WTC11 (cell line): ENCODE results near the gene FSTL4. TPM values are rescaled to one million over a fixed set of nuclear protein-coding genes. Genes with fewer than 3 reads are reported as not detected.

Experiments used
- ATAC-seq: fragments of 200-7000 bp; cut with Tn5 transposase; 2 replicates; pipeline ENCODE4 v1.10.0; 2021; ENCODE audit warnings: mild to moderate bottlenecking, moderate library complexity
- CTCF ChIA-PET: fragments of 300-600 bp; sonication (Branson Sonifier 250); formaldehyde crosslinking; loops from one replicate; lab custom pipeline; 2021; ENCODE audit warnings: antibody characterized with exemption; lab: Charles Lee
- POLR2A ChIA-PET: fragments of 350-600 bp; sonication (Branson Sonifier 250); formaldehyde crosslinking; loops from one replicate; lab custom pipeline; 2021; ENCODE audit warnings: antibody characterized with exemption; lab: Charles Lee
- DNase-seq: peaks from one replicate; pipeline ENCODE4 v3.0.0; 2021; ENCODE audit warnings: low spot score
- H3K27ac Mint-ChIP-seq: 2 replicates; pipeline ENCODE4 v1.8.0; 2021; ENCODE audit warnings: mixed read lengths
- H3K27me3 Mint-ChIP-seq: 2 replicates; pipeline ENCODE4 v1.8.0; 2021; ENCODE audit warnings: low read depth, mild to moderate bottlenecking, moderate library complexity, mixed read lengths
- H3K36me3 Mint-ChIP-seq: 2 replicates; pipeline ENCODE4 v1.8.0; 2021; ENCODE audit warnings: mixed read lengths
- H3K4me1 Mint-ChIP-seq: 2 replicates; pipeline ENCODE4 v1.8.0; 2022; ENCODE audit warnings: mixed read lengths
- H3K4me3 Mint-ChIP-seq: 2 replicates; pipeline ENCODE4 v1.8.0; 2021; ENCODE audit warnings: mild to moderate bottlenecking, moderate library complexity, mixed read lengths
- H3K9me3 Mint-ChIP-seq: 2 replicates; pipeline ENCODE4 v1.8.0; 2021; ENCODE audit warnings: mixed read lengths
- ATF1 ChIP-seq: sonication (generic); formaldehyde crosslinking; IDR thresholded peaks from 2 replicates; pipeline ENCODE4 v1.8.1; 2023; ENCODE audit warnings: mild to moderate bottlenecking, moderate library complexity, missing genetic modification reagents
- CBFB ChIP-seq: sonication (generic); formaldehyde crosslinking; IDR thresholded peaks from 2 replicates; pipeline ENCODE4 v1.8.1; 2022; ENCODE audit warnings: mild to moderate bottlenecking, low read depth, missing genetic modification reagents
- CREM ChIP-seq: sonication (generic); formaldehyde crosslinking; IDR thresholded peaks from 2 replicates; pipeline ENCODE4 v1.8.1; 2022; ENCODE audit warnings: mild to moderate bottlenecking, missing genetic modification reagents, moderate library complexity
- EMX1 ChIP-seq: fragments of 250-450 bp; sonication (Bioruptor Pico); IDR thresholded peaks from 2 replicates; pipeline ENCODE4 v1.8.0; 2021; ENCODE audit warnings: mild to moderate bottlenecking
- FOXK1 ChIP-seq: sonication (generic); formaldehyde crosslinking; IDR thresholded peaks from 2 replicates; pipeline ENCODE4 v1.8.0; 2022; ENCODE audit warnings: mild to moderate bottlenecking, moderate library complexity, missing genetic modification reagents
- GABPB1 ChIP-seq: sonication (generic); formaldehyde crosslinking; IDR thresholded peaks from 2 replicates; pipeline ENCODE4 v1.8.1; 2023; ENCODE audit warnings: mild to moderate bottlenecking, missing genetic modification reagents
- HMGA2 ChIP-seq: fragments of 250-450 bp; sonication (Bioruptor Pico); IDR thresholded peaks from 2 replicates; pipeline ENCODE4 v1.4.0; 2021; ENCODE audit warnings: mild to moderate bottlenecking, moderate library complexity
- KAT7 ChIP-seq: sonication (generic); formaldehyde crosslinking; IDR thresholded peaks from 2 replicates; pipeline ENCODE4 v1.8.1; 2023; ENCODE audit warnings: missing genetic modification reagents, mild to moderate bottlenecking, borderline replicate concordance
- NFATC4 ChIP-seq: fragments of 250-450 bp; sonication (Bioruptor Pico); IDR thresholded peaks from 2 replicates; pipeline ENCODE4 v1.9.0; 2021; ENCODE audit warnings: mild to moderate bottlenecking
- RELA ChIP-seq: sonication (generic); formaldehyde crosslinking; IDR thresholded peaks from 2 replicates; pipeline ENCODE4 v1.8.1; 2022; ENCODE audit warnings: missing genetic modification reagents, mild to moderate bottlenecking, borderline replicate concordance
- SOX15 ChIP-seq: fragments of 250-450 bp; sonication (Bioruptor Pico); IDR thresholded peaks from 2 replicates; pipeline ENCODE4 v1.9.0; 2021; ENCODE audit warnings: mild to moderate bottlenecking
- ZNF138 ChIP-seq: sonication (generic); formaldehyde crosslinking; conservative IDR thresholded peaks from 2 replicates; pipeline ENCODE4 v1.8.1; 2022; ENCODE audit warnings: mild to moderate bottlenecking, moderate library complexity, missing genetic modification reagents
- ZNF219 ChIP-seq: sonication (generic); formaldehyde crosslinking; IDR thresholded peaks from 2 replicates; pipeline ENCODE4 v1.8.0; 2023; ENCODE audit warnings: missing genetic modification reagents, mild to moderate bottlenecking, borderline replicate concordance
- ZNF232 ChIP-seq: sonication (generic); formaldehyde crosslinking; IDR thresholded peaks from 2 replicates; pipeline ENCODE4 v1.8.0; 2022; ENCODE audit warnings: mild to moderate bottlenecking, missing genetic modification reagents
- ZNF416 ChIP-seq: fragments of 250-450 bp; sonication (Bioruptor Pico); IDR thresholded peaks from 2 replicates; pipeline ENCODE4 v1.9.0; 2021; ENCODE audit warnings: mild to moderate bottlenecking, inconsistent platforms
- ZNF423 ChIP-seq: fragments of 250-450 bp; sonication (Bioruptor Pico); IDR thresholded peaks from 2 replicates; pipeline ENCODE4 v2.1.2; 2022; ENCODE audit warnings: mild to moderate bottlenecking, moderate library complexity
- ZNF671 ChIP-seq: fragments of 250-450 bp; sonication (Bioruptor Pico); IDR thresholded peaks from 2 replicates; pipeline ENCODE4 v1.8.0; 2021; ENCODE audit warnings: mild to moderate bottlenecking
- total RNA-seq: library from RNA; stranded (reverse); gene quantifications from 3 replicates; pipeline ENCODE4 v1.2.3, GENCODE V29; 2021
- TF ChIP-seq, protein P1 (sequence below): sonication (generic); formaldehyde crosslinking; IDR thresholded peaks from 2 replicates; pipeline ENCODE4 v1.8.1; 2023; ENCODE audit warnings: mild to moderate bottlenecking, moderate library complexity, missing genetic modification reagents
- TF ChIP-seq, protein P2 (sequence below): sonication (generic); formaldehyde crosslinking; IDR thresholded peaks from 2 replicates; pipeline ENCODE4 v1.8.0; 2022; ENCODE audit warnings: mild to moderate bottlenecking, missing genetic modification reagents
- TF ChIP-seq, protein P3 (sequence below): sonication (generic); formaldehyde crosslinking; IDR thresholded peaks from 2 replicates; pipeline ENCODE4 v1.8.1; 2023; ENCODE audit warnings: mild to moderate bottlenecking, missing genetic modification reagents
- TF ChIP-seq, protein P4 (sequence below): sonication (generic); formaldehyde crosslinking; conservative IDR thresholded peaks from 2 replicates; pipeline ENCODE4 v1.8.1; 2022; ENCODE audit warnings: mild to moderate bottlenecking, missing genetic modification reagents
- TF ChIP-seq, protein P5 (sequence below): sonication (generic); formaldehyde crosslinking; IDR thresholded peaks from 2 replicates; pipeline ENCODE4 v1.8.0; 2023; ENCODE audit warnings: missing genetic modification reagents, mild to moderate bottlenecking, borderline replicate concordance
- TF ChIP-seq, protein P6 (sequence below): fragments of 250-450 bp; sonication (Bioruptor Pico); IDR thresholded peaks from 2 replicates; pipeline ENCODE4 v1.9.0; 2021; ENCODE audit warnings: moderate library complexity, mild to moderate bottlenecking, inconsistent platforms, borderline replicate concordance

FSTL4 gene
- total RNA-seq, 1 experiment from 2014 or later: 6.1 TPM

DNA sequence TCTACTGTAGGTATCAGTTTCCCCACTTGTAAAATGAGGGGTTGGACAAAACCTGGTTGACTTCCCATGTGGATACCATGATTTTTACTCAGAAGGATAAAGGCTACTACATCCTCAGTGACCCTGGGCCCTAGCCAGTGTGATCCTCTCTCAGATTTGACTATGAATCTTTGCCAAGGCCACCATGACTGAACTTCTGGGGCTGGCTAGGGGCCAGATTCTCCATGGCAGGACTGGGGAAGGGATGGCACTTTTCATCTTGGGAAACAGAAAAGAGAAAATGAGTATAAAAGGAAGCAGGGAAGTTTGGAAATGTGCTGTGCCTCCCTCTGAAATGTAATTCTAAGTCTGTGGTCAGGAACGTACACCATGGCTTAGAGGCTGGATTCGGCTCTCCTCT is 1.4 kb upstream of the FSTL4 start:
- ATAC-seq (no peak), DNase-seq (no peak)
- Mint-ChIP-seq H3K27ac (no peak overlapping the region), H3K9me3 (no peaks in the 10 kb centered on the region), H3K4me1 (peaks cover 15% of the 10 kb centered on the region), H3K4me3 (no peak overlapping the region), H3K36me3 (no peaks in the 10 kb centered on the region), H3K27me3 (peaks cover 60% of the 10 kb centered on the region)
- POLR2A ChIA-PET: no interaction called here
- CTCF ChIA-PET: interaction anchor here (1.1 to 1.8 kb wide), 2 partner anchors 130 to 272 kb away, joined by 4 to 5 read pairs; no protein-coding TSS in a partner anchor
- TF ChIP-seq, protein P1, sequence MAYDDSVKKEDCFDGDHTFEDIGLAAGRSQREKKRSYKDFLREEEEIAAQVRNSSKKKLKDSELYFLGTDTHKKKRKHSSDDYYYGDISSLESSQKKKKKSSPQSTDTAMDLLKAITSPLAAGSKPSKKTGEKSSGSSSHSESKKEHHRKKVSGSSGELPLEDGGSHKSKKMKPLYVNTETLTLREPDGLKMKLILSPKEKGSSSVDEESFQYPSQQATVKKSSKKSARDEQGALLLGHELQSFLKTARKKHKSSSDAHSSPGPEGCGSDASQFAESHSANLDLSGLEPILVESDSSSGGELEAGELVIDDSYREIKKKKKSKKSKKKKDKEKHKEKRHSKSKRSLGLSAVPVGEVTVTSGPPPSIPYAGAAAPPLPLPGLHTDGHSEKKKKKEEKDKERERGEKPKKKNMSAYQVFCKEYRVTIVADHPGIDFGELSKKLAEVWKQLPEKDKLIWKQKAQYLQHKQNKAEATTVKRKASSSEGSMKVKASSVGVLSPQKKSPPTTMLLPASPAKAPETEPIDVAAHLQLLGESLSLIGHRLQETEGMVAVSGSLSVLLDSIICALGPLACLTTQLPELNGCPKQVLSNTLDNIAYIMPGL (CRISPR knock-in tag): no peak
- TF ChIP-seq, protein P2, sequence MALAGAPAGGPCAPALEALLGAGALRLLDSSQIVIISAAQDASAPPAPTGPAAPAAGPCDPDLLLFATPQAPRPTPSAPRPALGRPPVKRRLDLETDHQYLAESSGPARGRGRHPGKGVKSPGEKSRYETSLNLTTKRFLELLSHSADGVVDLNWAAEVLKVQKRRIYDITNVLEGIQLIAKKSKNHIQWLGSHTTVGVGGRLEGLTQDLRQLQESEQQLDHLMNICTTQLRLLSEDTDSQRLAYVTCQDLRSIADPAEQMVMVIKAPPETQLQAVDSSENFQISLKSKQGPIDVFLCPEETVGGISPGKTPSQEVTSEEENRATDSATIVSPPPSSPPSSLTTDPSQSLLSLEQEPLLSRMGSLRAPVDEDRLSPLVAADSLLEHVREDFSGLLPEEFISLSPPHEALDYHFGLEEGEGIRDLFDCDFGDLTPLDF: no peak
- TF ChIP-seq SOX15: no peak
- TF ChIP-seq RELA: no peak
- TF ChIP-seq HMGA2 (CRISPR knock-in tag): no peak
- no peak for TF ChIP-seq NFATC4 (CRISPR knock-in tag)

DNA sequence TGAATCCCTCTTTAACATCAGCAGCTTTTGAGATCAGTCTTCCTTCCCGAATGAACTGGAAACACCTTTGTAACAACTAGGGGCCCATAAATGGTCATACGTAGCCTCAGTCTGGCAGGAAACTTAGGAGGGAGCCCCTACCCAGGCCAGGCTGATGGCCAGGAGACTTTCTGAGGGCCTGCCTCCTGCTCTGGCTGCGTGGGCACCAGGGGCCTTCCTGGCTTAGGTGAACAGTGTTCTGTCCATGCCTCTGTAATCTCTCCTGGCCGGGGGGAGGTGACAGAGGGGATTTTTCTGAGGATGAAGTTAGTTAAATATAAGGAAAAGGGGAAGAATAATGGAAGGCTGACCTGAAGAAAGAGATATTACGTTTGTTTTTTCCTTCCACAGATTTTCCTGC is 843 bp upstream of the FSTL4 start:
- no peaks in the 10 kb centered on the region for H3K36me3 Mint-ChIP-seq
- DNase-seq: no peak
- peaks cover 65% of the 10 kb centered on the region for H3K27me3 Mint-ChIP-seq
- TF ChIP-seq ZNF423 (no peak), ATF1 (CRISPR knock-in tag) (no peak), GABPB1 (CRISPR knock-in tag) (no peak), ZNF671 (no peak), ZNF232 (no peak), CBFB (CRISPR knock-in tag) (no peak), ZNF219 (CRISPR knock-in tag) (no peak), KAT7 (CRISPR knock-in tag) (no peak)
- TF ChIP-seq, protein P3, sequence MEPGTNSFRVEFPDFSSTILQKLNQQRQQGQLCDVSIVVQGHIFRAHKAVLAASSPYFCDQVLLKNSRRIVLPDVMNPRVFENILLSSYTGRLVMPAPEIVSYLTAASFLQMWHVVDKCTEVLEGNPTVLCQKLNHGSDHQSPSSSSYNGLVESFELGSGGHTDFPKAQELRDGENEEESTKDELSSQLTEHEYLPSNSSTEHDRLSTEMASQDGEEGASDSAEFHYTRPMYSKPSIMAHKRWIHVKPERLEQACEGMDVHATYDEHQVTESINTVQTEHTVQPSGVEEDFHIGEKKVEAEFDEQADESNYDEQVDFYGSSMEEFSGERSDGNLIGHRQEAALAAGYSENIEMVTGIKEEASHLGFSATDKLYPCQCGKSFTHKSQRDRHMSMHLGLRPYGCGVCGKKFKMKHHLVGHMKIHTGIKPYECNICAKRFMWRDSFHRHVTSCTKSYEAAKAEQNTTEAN: no peak
- peak overlapping the region; percentile 74 for H3K4me3 Mint-ChIP-seq
- ChIA-PET POLR2A (no interaction called here), CTCF (interaction anchor here (1.0 to 3.6 kb wide), 7 partner anchors 11 to 272 kb away, joined by 3 to 35 read pairs (median 4); no protein-coding TSS in a partner anchor)
- H3K9me3 Mint-ChIP-seq: no peaks in the 10 kb centered on the region
- ATAC-seq: no peak
- no peak overlapping the region for H3K27ac Mint-ChIP-seq
- peaks cover 15% of the 10 kb centered on the region for H3K4me1 Mint-ChIP-seq

DNA sequence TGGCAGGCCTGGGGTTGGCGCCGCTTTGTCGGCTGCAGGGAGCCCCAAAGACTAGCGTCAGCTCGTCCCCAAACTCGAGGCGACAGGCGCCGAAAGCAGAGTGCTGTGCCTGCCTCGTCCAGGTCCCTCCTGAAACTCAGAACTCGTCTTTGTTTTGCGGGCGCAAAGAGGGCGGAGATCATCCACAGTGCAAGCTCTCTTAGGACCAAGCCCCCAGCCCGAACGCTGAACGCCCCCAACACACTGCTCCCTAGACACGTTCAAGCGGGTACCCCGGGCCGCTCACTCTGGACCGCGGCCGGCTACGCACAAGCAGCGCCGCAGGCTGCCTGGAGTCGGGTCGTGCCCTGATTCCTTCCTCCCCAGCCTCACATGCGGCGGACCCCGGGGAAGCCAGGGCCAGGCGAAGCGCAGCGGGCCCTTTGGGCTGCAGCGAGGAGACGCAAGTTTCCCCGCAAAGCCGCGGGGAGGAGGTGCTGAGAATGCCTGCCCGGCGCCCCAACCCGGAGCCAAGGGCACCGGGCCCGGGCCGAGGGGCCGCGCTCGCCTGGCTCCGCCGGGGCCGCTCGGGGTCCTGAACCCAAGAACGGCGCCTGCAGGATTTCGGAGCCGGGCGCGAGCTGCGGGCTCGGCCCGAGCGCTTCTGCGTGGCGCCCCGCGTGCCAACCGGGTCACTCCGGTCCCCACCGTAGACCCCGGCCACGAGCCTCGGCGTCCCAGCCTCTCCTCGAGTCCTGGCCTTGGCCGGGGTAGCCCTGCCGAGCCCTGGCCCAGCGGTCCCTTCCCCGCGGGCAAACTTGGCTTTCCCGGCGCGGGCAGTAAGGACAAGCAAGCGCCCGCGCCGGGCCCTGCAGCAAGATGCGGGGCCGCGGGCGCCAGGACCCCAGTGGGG is 738 bp downstream of the FSTL4 start:
- H3K9me3 Mint-ChIP-seq: no peaks in the 10 kb centered on the region
- TF ChIP-seq ZNF416 (CRISPR knock-in tag): no peak
- no peak for TF ChIP-seq FOXK1 (CRISPR knock-in tag)
- TF ChIP-seq, protein P4, sequence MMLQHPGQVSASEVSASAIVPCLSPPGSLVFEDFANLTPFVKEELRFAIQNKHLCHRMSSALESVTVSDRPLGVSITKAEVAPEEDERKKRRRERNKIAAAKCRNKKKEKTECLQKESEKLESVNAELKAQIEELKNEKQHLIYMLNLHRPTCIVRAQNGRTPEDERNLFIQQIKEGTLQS (CRISPR knock-in tag): no peak
- TF ChIP-seq, protein P5, sequence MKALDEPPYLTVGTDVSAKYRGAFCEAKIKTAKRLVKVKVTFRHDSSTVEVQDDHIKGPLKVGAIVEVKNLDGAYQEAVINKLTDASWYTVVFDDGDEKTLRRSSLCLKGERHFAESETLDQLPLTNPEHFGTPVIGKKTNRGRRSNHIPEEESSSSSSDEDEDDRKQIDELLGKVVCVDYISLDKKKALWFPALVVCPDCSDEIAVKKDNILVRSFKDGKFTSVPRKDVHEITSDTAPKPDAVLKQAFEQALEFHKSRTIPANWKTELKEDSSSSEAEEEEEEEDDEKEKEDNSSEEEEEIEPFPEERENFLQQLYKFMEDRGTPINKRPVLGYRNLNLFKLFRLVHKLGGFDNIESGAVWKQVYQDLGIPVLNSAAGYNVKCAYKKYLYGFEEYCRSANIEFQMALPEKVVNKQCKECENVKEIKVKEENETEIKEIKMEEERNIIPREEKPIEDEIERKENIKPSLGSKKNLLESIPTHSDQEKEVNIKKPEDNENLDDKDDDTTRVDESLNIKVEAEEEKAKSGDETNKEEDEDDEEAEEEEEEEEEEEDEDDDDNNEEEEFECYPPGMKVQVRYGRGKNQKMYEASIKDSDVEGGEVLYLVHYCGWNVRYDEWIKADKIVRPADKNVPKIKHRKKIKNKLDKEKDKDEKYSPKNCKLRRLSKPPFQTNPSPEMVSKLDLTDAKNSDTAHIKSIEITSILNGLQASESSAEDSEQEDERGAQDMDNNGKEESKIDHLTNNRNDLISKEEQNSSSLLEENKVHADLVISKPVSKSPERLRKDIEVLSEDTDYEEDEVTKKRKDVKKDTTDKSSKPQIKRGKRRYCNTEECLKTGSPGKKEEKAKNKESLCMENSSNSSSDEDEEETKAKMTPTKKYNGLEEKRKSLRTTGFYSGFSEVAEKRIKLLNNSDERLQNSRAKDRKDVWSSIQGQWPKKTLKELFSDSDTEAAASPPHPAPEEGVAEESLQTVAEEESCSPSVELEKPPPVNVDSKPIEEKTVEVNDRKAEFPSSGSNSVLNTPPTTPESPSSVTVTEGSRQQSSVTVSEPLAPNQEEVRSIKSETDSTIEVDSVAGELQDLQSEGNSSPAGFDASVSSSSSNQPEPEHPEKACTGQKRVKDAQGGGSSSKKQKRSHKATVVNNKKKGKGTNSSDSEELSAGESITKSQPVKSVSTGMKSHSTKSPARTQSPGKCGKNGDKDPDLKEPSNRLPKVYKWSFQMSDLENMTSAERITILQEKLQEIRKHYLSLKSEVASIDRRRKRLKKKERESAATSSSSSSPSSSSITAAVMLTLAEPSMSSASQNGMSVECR (CRISPR knock-in tag): 0 out of 2 replicates have a peak, but pooled peaks have one; percentile 22
- TF ChIP-seq, protein P6, sequence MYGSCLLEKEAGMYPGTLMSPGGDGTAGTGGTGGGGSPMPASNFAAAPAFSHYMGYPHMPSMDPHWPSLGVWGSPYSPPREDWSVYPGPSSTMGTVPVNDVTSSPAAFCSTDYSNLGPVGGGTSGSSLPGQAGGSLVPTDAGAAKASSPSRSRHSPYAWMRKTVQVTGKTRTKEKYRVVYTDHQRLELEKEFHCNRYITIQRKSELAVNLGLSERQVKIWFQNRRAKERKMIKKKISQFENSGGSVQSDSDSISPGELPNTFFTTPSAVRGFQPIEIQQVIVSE: no peak
- TF ChIP-seq CREM: peak; percentile 35; the same call in 1 of the 2 replicates
- TF ChIP-seq ZNF138 (CRISPR knock-in tag): 0 out of 2 replicates have a peak, but pooled peaks have one; percentile 9
- no peak for TF ChIP-seq EMX1 (CRISPR knock-in tag)
- TF ChIP-seq, all 79 proteins: peak for 3
- H3K27ac Mint-ChIP-seq: no peak overlapping the region
- H3K4me1 Mint-ChIP-seq: peaks cover 15% of the 10 kb centered on the region
- peak; percentile 32 for DNase-seq
- ATAC-seq: peak; percentile 18
- H3K4me3 Mint-ChIP-seq: peak overlapping the region; percentile 69
- H3K36me3 Mint-ChIP-seq: no peaks in the 10 kb centered on the region
- POLR2A ChIA-PET: no interaction called here
- CTCF ChIA-PET: interaction anchor here (0.8 to 3.6 kb wide), 19 partner anchors 10 to 500 kb away, joined by 3 to 35 read pairs (median 4); no protein-coding TSS in a partner anchor
- peaks cover 66% of the 10 kb centered on the region for H3K27me3 Mint-ChIP-seq
